Neural cell (in vitro differentiated cells): Measurements from ENCODE around the gene GSTA5.

Source experiments
- CTCF ChIP-seq: fragments of 450-650 bp; IDR thresholded peaks from 2 replicates; pipeline ENCODE4 v1.5.1; 2014; ENCODE audit warnings: antibody characterized with exemption, mild to moderate bottlenecking, moderate library complexity; ENCODE audit not compliant: poor library complexity, severe bottlenecking
- REST ChIP-seq: IDR thresholded peaks from 2 replicates; pipeline ENCODE4 v1.6.1; 2012; ENCODE audit warnings: borderline replicate concordance

GRCh38 chr6:52787917-52788316 is 52.7 kb downstream of the GSTA5 start:
- no peak for TF ChIP-seq CTCF
- no peak for TF ChIP-seq REST
